ENCODE results near the gene AJM1. TPM values are rescaled to one million over a fixed set of nuclear protein-coding genes. Genes with fewer than 3 reads are reported as not detected.

AJM1 gene
- total RNA-seq, 1 donor from 2014 or later: 0.96 TPM

DNA sequence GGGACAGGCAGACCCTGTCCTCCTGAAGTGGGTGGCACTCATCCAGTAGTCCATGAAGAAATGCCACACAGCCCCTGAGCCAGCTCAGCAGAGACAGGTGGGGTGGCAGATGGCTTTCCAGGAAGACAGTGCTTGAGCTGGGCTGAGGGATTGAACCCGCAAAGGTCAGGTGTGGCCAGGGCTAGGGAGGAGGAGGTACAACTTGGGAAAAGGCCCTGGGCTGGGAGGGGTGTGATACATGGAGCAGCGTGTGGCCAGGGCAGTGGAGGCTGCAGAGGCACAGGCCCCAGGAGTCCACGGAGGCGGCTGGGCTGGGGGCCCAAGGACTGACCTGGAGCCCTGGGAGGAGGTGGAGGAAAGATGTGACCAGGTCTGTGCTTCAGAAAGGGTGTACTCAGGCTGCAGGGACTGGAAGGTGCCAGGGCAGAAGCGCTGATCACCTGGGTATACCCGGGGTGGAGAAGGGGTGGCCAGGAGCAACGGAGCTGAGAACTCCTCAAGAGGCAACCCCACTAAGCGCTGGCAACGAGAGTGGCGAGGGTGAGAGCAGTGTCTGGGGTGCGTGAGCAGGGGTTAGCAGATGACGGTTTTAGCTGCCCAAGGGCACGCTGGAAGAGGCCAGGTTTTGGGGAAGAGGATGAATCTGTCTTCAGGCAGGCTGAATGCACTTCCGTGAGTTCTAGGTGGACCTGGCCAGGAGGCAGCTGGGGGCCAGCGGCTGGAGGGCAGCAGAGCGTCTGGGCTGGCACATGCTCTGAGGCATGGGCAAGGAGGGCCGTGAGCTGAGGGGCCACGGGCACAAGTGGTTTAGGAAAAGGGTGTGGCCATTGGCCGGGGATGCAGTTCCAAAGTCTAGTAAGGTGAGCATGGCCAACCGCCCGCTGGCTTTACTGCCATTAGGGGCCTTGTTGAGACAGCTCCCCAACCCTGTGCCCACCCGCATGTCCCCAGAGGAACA lies 38.4 kb upstream of the AJM1 start:
- TF ChIP-seq CTCF (IDR thresholded peaks at IDR 0.05; ENCODE audit: insufficient read depth, low read length, poor library complexity, severe bottlenecking): no peak
- H3K36me3 ChIP-seq (ENCODE audit: control insufficient read depth, insufficient read depth, low read length): no peaks in the 10 kb centered on the region

GRCh38 chr9:136804509-136805206 lies 37.6 kb upstream of the AJM1 start:
- DNase-seq (ENCODE audit: low read depth): no peak
- Histone ChIP-seq H3K4me3 (ENCODE audit: low read depth, low read length) (no peak overlapping the region), H3K36me3 (ENCODE audit: control insufficient read depth, insufficient read depth, low read length) (no peaks in the 10 kb centered on the region), H3K27me3 (ENCODE audit: control insufficient read depth, insufficient read depth, low read length) (peaks cover 7% of the 10 kb centered on the region)
- no peak for TF ChIP-seq CTCF (IDR thresholded peaks at IDR 0.05; ENCODE audit: insufficient read depth, low read length, poor library complexity, severe bottlenecking)

More for the DNA sequence above, 38.4 kb upstream of the AJM1 start:
- no peak for DNase-seq (ENCODE audit: low read depth)
- Histone ChIP-seq H3K27me3 (ENCODE audit: control insufficient read depth, insufficient read depth, low read length) (peaks cover 16% of the 10 kb centered on the region), H3K4me3 (ENCODE audit: low read depth, low read length) (no peak overlapping the region)

- Histone ChIP-seq H3K36me3 (ENCODE audit: control insufficient read depth, insufficient read depth, low read length) (no peaks in the 10 kb centered on the region), H3K4me3 (ENCODE audit: low read depth, low read length) (no peak overlapping the region), H3K27me3 (ENCODE audit: control insufficient read depth, insufficient read depth, low read length) (peaks cover 5% of the 10 kb centered on the region)
- TF ChIP-seq CTCF (IDR thresholded peaks at IDR 0.05; ENCODE audit: insufficient read depth, low read length, poor library complexity, severe bottlenecking): no peak
- DNase-seq (ENCODE audit: low read depth): no peak
These were observed 37.0 kb upstream of the AJM1 start for GRCh38 chr9:136805207-136805740.

GRCh38 chr9:136806067-136806466 lies 36.2 kb upstream of the AJM1 start:
- DNase-seq (ENCODE audit: low read depth): no peak
- Histone ChIP-seq H3K27me3 (ENCODE audit: control insufficient read depth, insufficient read depth, low read length) (peaks cover 5% of the 10 kb centered on the region), H3K4me3 (ENCODE audit: low read depth, low read length) (no peak overlapping the region), H3K36me3 (ENCODE audit: control insufficient read depth, insufficient read depth, low read length) (no peaks in the 10 kb centered on the region)
- no peak for TF ChIP-seq CTCF (IDR thresholded peaks at IDR 0.05; ENCODE audit: insufficient read depth, low read length, poor library complexity, severe bottlenecking)

- no peak for TF ChIP-seq CTCF (IDR thresholded peaks at IDR 0.05; ENCODE audit: insufficient read depth, low read length, poor library complexity, severe bottlenecking)
- Histone ChIP-seq H3K4me3 (ENCODE audit: low read depth, low read length) (peak overlapping the region; percentile 92), H3K27me3 (ENCODE audit: control insufficient read depth, insufficient read depth, low read length) (peaks cover 5% of the 10 kb centered on the region), H3K36me3 (ENCODE audit: control insufficient read depth, insufficient read depth, low read length) (no peaks in the 10 kb centered on the region)
- no peak for DNase-seq (ENCODE audit: low read depth)
These were observed 35.6 kb upstream of the AJM1 start for GRCh38 chr9:136806631-136807201.
